Activated CD8-positive, alpha-beta T cell treated with anti-CD3 and anti-CD28 coated beads for 36 hours (primary cell): ENCODE measurements around the gene SOX15. TPM values are rescaled to one million over a fixed set of nuclear protein-coding genes. Genes with fewer than 3 reads are reported as not detected.

Source experiments
- ATAC-seq: fragments of 200-7000 bp; cut with Tn5 transposase; one replicate; pipeline ENCODE4 v1.10.0; 2021; ENCODE audit warnings: mild to moderate bottlenecking, moderate library complexity
- CTCF ChIA-PET: fragments of 350-600 bp; sonication (Branson Sonifier 250); formaldehyde crosslinking; loops from one replicate; lab custom pipeline; 2021; ENCODE audit warnings: antibody characterized with exemption; lab: Charles Lee
- POLR2A ChIA-PET: fragments of 350-600 bp; sonication (Branson Sonifier 250); formaldehyde crosslinking; loops from one replicate; lab custom pipeline; 2021; ENCODE audit warnings: antibody characterized with exemption; lab: Charles Lee
- DNase-seq: peaks from one replicate; pipeline ENCODE4 v3.0.0-alpha.2; 2020
- H3K27ac Mint-ChIP-seq: one replicate; pipeline ENCODE4 v1.8.0; 2021; ENCODE audit warnings: mild to moderate bottlenecking, mixed read lengths
- H3K27me3 Mint-ChIP-seq: one replicate; pipeline ENCODE4 v1.8.0; 2021; ENCODE audit warnings: mixed read lengths
- H3K36me3 Mint-ChIP-seq: one replicate; pipeline ENCODE4 v1.8.0; 2021; ENCODE audit warnings: low read depth, mixed read lengths
- H3K4me1 Mint-ChIP-seq: one replicate; pipeline ENCODE4 v1.8.0; 2021; ENCODE audit warnings: low read depth, mixed read lengths
- H3K4me3 Mint-ChIP-seq: one replicate; pipeline ENCODE4 v1.8.0; 2021; ENCODE audit warnings: mild to moderate bottlenecking, moderate library complexity, mixed read lengths
- H3K9me3 Mint-ChIP-seq: one replicate; pipeline ENCODE4 v1.8.0; 2021; ENCODE audit warnings: mixed read lengths
- CTCF ChIP-seq: fragments of 200-600 bp; IDR thresholded peaks from one replicate; pipeline ENCODE4 v1.8.0; 2022; ENCODE audit warnings: antibody characterized with exemption, mild to moderate bottlenecking
- intact Hi-C: fragments of 100-400 bp; cut with micrococcal nuclease; formaldehyde crosslinking; loops from one replicate; pipeline ENCODE4 v1.10.0; 2022
- total RNA-seq, 2 experiments: library from RNA; stranded (reverse); gene quantifications; one replicate each; pipeline ENCODE4 v1.2.3, GENCODE V29; 2021

The SOX15 gene
- total RNA-seq, 2 experiments from 2014 or later = 0.25 TPM; not detected in 1

DNA sequence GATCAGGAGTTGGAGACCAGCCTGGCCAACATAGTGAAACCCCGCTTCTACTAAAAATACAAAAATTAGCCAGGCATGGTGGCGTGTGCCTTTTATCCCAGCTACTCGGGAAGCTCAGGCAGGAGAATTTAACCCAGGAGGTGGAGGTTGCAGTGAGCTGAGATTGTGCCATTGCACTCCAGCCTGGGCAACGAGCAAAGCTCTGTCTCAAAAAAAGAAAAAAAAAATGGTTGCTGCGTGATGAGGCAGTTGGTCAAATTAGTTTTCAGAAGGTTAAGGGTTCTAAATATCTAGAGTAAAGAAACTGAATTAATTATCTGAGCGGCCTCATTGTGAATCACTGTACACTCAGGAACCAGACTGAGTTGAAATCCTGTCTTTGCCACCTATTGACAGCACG lies 13.9 kb downstream of the SOX15 start:
- ChIA-PET CTCF (interaction anchor here (0.9 to 2.9 kb wide), 5 partner anchors 8 to 110 kb away, joined by 3 to 11 read pairs (median 4); partner anchors contain the start of genes MPDU1, SENP3 and SOX15), POLR2A (interaction anchor here (1.0 to 12.0 kb wide), 14 partner anchors 9 to 356 kb away, joined by 3 to 195 read pairs (median 6); partner anchors contain the start of genes ACADVL, CD68, GPS2 and MPDU1)
- Mint-ChIP-seq H3K9me3 (no peaks in the 10 kb centered on the region), H3K27ac (peak overlapping the region; percentile 100), H3K4me1 (peaks cover 72% of the 10 kb centered on the region), H3K27me3 (peaks cover 1% of the 10 kb centered on the region), H3K36me3 (peaks cover 87% of the 10 kb centered on the region), H3K4me3 (peak overlapping the region; percentile 98)
- intact Hi-C loops = loop anchor here (10.0 kb wide), 1 partner anchor 279 kb away; the partner anchor contains the start of genes CYB5D1, NAA38 and TMEM88
- DNase-seq (no peak), ATAC-seq (no peak)
- TF ChIP-seq CTCF = no peak

GRCh38 chr17:7575481-7575883 lies 14.4 kb downstream of the SOX15 start:
- peaks cover 1% of the 10 kb centered on the region for H3K27me3 Mint-ChIP-seq
- no peak for DNase-seq
- peak overlapping the region; percentile 98 for H3K4me3 Mint-ChIP-seq
- peak overlapping the region; percentile 100 for H3K27ac Mint-ChIP-seq
- ATAC-seq = no peak
- no peak for TF ChIP-seq CTCF
- intact Hi-C loops = loop anchor here (10.0 kb wide), 1 partner anchor 279 kb away; the partner anchor contains the start of genes CYB5D1, NAA38 and TMEM88
- no peaks in the 10 kb centered on the region for H3K9me3 Mint-ChIP-seq
- peaks cover 67% of the 10 kb centered on the region for H3K4me1 Mint-ChIP-seq
- POLR2A ChIA-PET = interaction anchor here (0.6 to 12.0 kb wide), 17 partner anchors 9 to 355 kb away, joined by 3 to 195 read pairs (median 4); partner anchors contain the start of genes ACADVL, CD68, GPS2 and MPDU1
- CTCF ChIA-PET = interaction anchor here (0.9 to 2.9 kb wide), 4 partner anchors 8 to 111 kb away, joined by 3 to 11 read pairs (median 5); partner anchors contain the start of genes MPDU1 and SENP3
- H3K36me3 Mint-ChIP-seq = peaks cover 86% of the 10 kb centered on the region

GRCh38 chr17:7574176-7574953 lies 15.5 kb downstream of the SOX15 start:
- intact Hi-C loops = loop anchor here (10.0 kb wide), 1 partner anchor 280 kb away; the partner anchor contains the start of genes CYB5D1, NAA38 and TMEM88
- TF ChIP-seq CTCF = no peak
- Mint-ChIP-seq H3K4me3 (peak overlapping the region; percentile 98), H3K4me1 (peaks cover 59% of the 10 kb centered on the region), H3K36me3 (peaks cover 88% of the 10 kb centered on the region), H3K27me3 (peaks cover 1% of the 10 kb centered on the region), H3K9me3 (no peaks in the 10 kb centered on the region), H3K27ac (peak overlapping the region; percentile 100)
- ATAC-seq (no peak), DNase-seq (no peak)
- ChIA-PET POLR2A (interaction anchor here (0.8 to 12.0 kb wide), 21 partner anchors 9 to 355 kb away, joined by 3 to 195 read pairs (median 4); partner anchors contain the start of genes ACAP1, ATP1B2, CD68 and DLG4), CTCF (interaction anchor here (1.0 to 2.9 kb wide), 2 partner anchors 14 to 15 kb away, joined by 3 to 11 read pairs; partner anchors contain the start of gene SENP3)

DNA sequence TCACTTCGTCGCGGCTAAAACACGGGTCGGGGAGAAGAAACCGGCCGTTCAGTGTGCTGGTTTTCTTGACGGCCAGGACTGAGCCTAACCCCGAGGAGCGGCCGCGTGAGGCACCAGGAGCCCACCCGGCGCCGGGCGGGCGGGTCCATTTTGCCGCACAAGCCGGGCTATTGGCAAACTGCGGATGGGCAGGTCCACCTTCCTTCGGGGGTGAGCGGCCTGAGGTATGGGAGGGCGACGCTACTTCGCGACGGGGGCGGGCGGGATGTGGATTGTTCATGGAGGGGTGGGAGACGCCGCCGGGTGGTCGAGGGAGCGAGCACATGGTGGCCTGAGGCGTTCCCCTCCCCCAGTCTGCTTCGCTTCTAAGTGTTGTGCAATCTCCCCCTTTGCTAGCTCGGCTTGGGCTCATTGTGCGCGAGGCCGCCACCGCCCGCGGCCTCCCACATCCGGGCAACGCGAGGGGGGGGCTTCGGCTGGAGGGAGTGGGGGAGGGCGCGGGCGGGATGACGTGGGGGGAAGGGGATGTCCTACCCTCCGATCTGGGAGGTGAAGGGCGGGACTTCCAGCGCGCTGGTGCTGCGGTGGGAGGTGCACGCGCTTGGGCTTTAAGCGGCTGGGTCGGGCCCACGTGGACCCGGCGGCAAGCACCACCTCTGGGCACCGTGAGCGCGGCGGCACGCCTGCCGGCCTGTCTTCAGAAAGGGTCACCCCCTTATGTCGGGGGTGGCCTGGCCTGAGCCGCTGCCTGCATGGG lies 16.4 kb downstream of the SOX15 start:
- Mint-ChIP-seq H3K27me3 (peaks cover 1% of the 10 kb centered on the region), H3K4me1 (peaks cover 53% of the 10 kb centered on the region), H3K27ac (peak overlapping the region; percentile 100), H3K36me3 (peaks cover 84% of the 10 kb centered on the region), H3K4me3 (peak overlapping the region; percentile 98), H3K9me3 (no peaks in the 10 kb centered on the region)
- ChIA-PET CTCF (interaction anchor here (1.0 to 2.9 kb wide), 2 partner anchors 13 to 16 kb away, joined by 3 to 11 read pairs; partner anchors contain the start of gene SENP3), POLR2A (interaction anchor here (0.7 to 12.0 kb wide), 32 partner anchors 8 to 354 kb away, joined by 3 to 195 read pairs (median 4); partner anchors contain the start of genes ACAP1, ATP1B2, CD68 and CYB5D1)
- intact Hi-C loops = loop anchor here (10.0 kb wide), 1 partner anchor 281 kb away; the partner anchor contains the start of genes CYB5D1, NAA38 and TMEM88
- peak; percentile 43 for ATAC-seq
- peak; percentile 94 for DNase-seq
- TF ChIP-seq CTCF = no peak
